Measurements from ENCODE around the gene PYHIN1.

The PYHIN1 gene

GRCh38 chr1:159023723-159024122 lies 92.4 kb downstream of the PYHIN1 start:
- TF ChIP-seq POLR2AphosphoS5 (IDR thresholded peaks at IDR 0.05; ENCODE audit: low read depth, low read length) (no peak), REST (IDR thresholded peaks at IDR 0.05; ENCODE audit: insufficient read depth in 1 of 2, low read depth in 2 of 2, low read length in 2 of 2) (no peak), TAF1 (IDR thresholded peaks at IDR 0.05; ENCODE audit: borderline replicate concordance, insufficient read depth, low read length) (no peak), FOXP2 (optimal IDR thresholded peaks at IDR 0.05; ENCODE audit: borderline replicate concordance, extremely low read depth, extremely low read length, insufficient read depth) (no peak), SIN3A (IDR thresholded peaks at IDR 0.05; ENCODE audit: borderline replicate concordance, insufficient read depth, low read length) (no peak)

- no peak for TF ChIP-seq POLR2AphosphoS5 (IDR thresholded peaks at IDR 0.05; ENCODE audit: low read depth, low read length)
- no peak for TF ChIP-seq TAF1 (IDR thresholded peaks at IDR 0.05; ENCODE audit: borderline replicate concordance, insufficient read depth, low read length)
Observed at GRCh38 chr1:159025043-159025442, 93.7 kb downstream of the PYHIN1 start.

Measured in PFSK-1 (cell line).